Fibroblast of lung (primary cell): ENCODE measurements around the gene CA5A. TPM values are rescaled to one million over a fixed set of nuclear protein-coding genes. Genes with fewer than 3 reads are reported as not detected.

Experiments used
- DNase-seq, 2 donors: peaks; one replicate each; pipeline versions ENCODE4 v3.0.0 to v3.0.0-alpha.2; 2010; ENCODE audit warnings: low read depth in 2 of 2
- H2AFZ ChIP-seq: 2 replicates; pipeline ENCODE4 v1.5.1; 2012; ENCODE audit warnings: low read length, control low read depth, inconsistent platforms
- H3K27ac ChIP-seq: 2 replicates; pipeline ENCODE4 v1.5.1; 2011; ENCODE audit warnings: low read length, control low read depth; ENCODE audit not compliant: insufficient read depth
- H3K27me3 ChIP-seq: 2 replicates; pipeline ENCODE4 v1.5.1; 2011; ENCODE audit warnings: mild to moderate bottlenecking, low read length; ENCODE audit not compliant: control insufficient read depth, insufficient read depth
- H3K36me3 ChIP-seq: 2 replicates; pipeline ENCODE4 v1.5.1; 2011; ENCODE audit warnings: low read length; ENCODE audit not compliant: control insufficient read depth, insufficient read depth
- H3K4me1 ChIP-seq: 2 replicates; pipeline ENCODE4 v1.5.1; 2011; ENCODE audit warnings: low read length; ENCODE audit not compliant: control insufficient read depth, insufficient read depth; ENCODE audit errors: extremely low read depth
- H3K4me2 ChIP-seq: 2 replicates; pipeline ENCODE4 v1.5.1; 2011; ENCODE audit warnings: low read length, control low read depth; ENCODE audit not compliant: insufficient read depth; ENCODE audit errors: extremely low read depth
- H3K4me3 ChIP-seq, 4 experiments: fragments of 200-600 bp in 1 of 4; sonication (generic) in 1 of 4; replicated peaks in 1 of 4; 2 replicates each; pipeline ENCODE4 v1.5.1; 2011 to 2016; ENCODE audit warnings: low read length in 4 of 4, low read depth in 3 of 4, mild to moderate bottlenecking in 3 of 4, control low read depth in 2 of 4, inconsistent platforms in 1 of 4, mixed read lengths in 1 of 4; ENCODE audit not compliant: insufficient read depth in 1 of 4; ENCODE audit errors: control extremely low read depth in 1 of 4
- H3K79me2 ChIP-seq: 2 replicates; pipeline ENCODE4 v1.5.1; 2012; ENCODE audit warnings: mild to moderate bottlenecking, low read length, inconsistent platforms; ENCODE audit not compliant: control insufficient read depth, insufficient read depth
- H3K9ac ChIP-seq: 2 replicates; pipeline ENCODE4 v1.5.1; 2011; ENCODE audit warnings: mild to moderate bottlenecking, low read length, control low read depth; ENCODE audit not compliant: insufficient read depth
- H3K9me3 ChIP-seq: 2 replicates; pipeline ENCODE4 v1.5.1; 2012; ENCODE audit warnings: low read depth, low read length; ENCODE audit not compliant: control insufficient read depth, insufficient read depth
- H4K20me1 ChIP-seq: 2 replicates; pipeline ENCODE4 v1.5.1; 2011; ENCODE audit warnings: low read length; ENCODE audit not compliant: control insufficient read depth, insufficient read depth; ENCODE audit errors: extremely low read depth
- EZH2 ChIP-seq: IDR thresholded peaks from 2 replicates; pipeline ENCODE4 v1.5.1; 2012; ENCODE audit warnings: low read length, control low read depth, mild to moderate bottlenecking; ENCODE audit errors: missing control alignments
- polyA plus RNA-seq, 2 donors: library from polyadenylated mRNA; depleted of rRNA in 1 of 2; stranded (reverse) in 1 of 2; unstranded in 1 of 2; fragments of >200 nt; gene quantifications; 2 replicates each; pipeline ENCODE4 v1.2.1, GENCODE V29; 2011 to 2012; ENCODE audit warnings: missing spikeins in 1 of 2
- total RNA-seq: library from RNA; depleted of rRNA; stranded (reverse); fragments of >200 nt; gene quantifications from 2 replicates; pipeline ENCODE4 v1.2.1, GENCODE V29; 2014
- TF ChIP-seq, protein P1 (sequence below), 2 donors: IDR thresholded peaks in 1 of 2; conservative IDR thresholded peaks in 1 of 2; 1 replicate in 1 of 2; 2 replicates in 1 of 2; pipeline ENCODE4 v1.5.1; 2011 to 2012; ENCODE audit warnings: low read length in 2 of 2, control low read depth in 1 of 2, inconsistent platforms in 1 of 2, low read depth in 1 of 2, mild to moderate bottlenecking in 1 of 2

The CA5A gene
- total and polyA plus RNA-seq, 2 donors (not counting 1 experiment from before 2014, with no cell fraction given), result not detected

DNA sequence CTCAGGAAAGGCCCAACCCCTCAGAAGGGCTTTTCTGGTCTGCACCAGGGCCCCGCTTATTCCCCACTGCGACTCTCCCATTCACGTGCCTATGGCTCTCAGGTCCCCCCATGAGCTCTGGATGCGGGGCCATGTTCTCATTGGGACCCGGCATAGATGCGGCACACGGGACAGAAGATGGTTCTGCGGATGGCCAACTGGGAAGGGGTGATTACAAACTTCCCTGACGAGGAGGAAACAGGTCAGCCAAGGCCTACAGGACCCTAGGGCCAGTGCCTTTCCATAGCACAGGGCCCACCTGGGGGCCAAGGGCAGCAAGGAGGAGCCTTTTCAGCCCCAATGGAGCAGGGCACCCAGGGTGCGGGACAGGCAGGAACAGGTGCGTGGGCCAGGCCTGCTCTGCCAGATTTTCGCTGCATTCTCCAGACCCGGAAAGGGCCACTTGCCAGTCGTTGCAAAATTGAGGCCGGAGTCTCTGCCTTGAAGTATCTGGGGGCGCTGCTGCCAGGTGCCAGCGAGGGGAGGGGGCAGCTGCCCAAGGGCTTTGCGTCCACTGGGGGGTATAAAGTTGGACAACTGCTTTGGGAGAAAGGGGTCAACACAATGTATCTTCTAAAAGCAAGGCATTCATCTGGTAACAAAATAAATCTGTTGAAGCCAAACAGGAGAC, 87.5 kb downstream of the CA5A start:
- Histone ChIP-seq H3K36me3 (peaks cover 1% of the 10 kb centered on the region), H4K20me1 (no peaks in the 10 kb centered on the region), H3K9me3 (no peaks in the 10 kb centered on the region), H3K9ac (no peak overlapping the region), H3K27ac (no peak overlapping the region), H3K79me2 (no peaks in the 10 kb centered on the region), H2AFZ (no peak overlapping the region), H3K4me2 (no peak overlapping the region), H3K4me1 (peaks cover 11% of the 10 kb centered on the region), H3K27me3 (no peaks in the 10 kb centered on the region), H3K4me3 (no peak overlapping the region)
- TF ChIP-seq, protein P1, sequence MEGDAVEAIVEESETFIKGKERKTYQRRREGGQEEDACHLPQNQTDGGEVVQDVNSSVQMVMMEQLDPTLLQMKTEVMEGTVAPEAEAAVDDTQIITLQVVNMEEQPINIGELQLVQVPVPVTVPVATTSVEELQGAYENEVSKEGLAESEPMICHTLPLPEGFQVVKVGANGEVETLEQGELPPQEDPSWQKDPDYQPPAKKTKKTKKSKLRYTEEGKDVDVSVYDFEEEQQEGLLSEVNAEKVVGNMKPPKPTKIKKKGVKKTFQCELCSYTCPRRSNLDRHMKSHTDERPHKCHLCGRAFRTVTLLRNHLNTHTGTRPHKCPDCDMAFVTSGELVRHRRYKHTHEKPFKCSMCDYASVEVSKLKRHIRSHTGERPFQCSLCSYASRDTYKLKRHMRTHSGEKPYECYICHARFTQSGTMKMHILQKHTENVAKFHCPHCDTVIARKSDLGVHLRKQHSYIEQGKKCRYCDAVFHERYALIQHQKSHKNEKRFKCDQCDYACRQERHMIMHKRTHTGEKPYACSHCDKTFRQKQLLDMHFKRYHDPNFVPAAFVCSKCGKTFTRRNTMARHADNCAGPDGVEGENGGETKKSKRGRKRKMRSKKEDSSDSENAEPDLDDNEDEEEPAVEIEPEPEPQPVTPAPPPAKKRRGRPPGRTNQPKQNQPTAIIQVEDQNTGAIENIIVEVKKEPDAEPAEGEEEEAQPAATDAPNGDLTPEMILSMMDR (conservative IDR thresholded peaks at IDR 0.05 in 1 of 2, IDR thresholded peaks at IDR 0.05 in 1 of 2; ENCODE audit: low read depth in 1 of 2, low read length in 2 of 2), result no peak
- no peak for DNase-seq

DNA sequence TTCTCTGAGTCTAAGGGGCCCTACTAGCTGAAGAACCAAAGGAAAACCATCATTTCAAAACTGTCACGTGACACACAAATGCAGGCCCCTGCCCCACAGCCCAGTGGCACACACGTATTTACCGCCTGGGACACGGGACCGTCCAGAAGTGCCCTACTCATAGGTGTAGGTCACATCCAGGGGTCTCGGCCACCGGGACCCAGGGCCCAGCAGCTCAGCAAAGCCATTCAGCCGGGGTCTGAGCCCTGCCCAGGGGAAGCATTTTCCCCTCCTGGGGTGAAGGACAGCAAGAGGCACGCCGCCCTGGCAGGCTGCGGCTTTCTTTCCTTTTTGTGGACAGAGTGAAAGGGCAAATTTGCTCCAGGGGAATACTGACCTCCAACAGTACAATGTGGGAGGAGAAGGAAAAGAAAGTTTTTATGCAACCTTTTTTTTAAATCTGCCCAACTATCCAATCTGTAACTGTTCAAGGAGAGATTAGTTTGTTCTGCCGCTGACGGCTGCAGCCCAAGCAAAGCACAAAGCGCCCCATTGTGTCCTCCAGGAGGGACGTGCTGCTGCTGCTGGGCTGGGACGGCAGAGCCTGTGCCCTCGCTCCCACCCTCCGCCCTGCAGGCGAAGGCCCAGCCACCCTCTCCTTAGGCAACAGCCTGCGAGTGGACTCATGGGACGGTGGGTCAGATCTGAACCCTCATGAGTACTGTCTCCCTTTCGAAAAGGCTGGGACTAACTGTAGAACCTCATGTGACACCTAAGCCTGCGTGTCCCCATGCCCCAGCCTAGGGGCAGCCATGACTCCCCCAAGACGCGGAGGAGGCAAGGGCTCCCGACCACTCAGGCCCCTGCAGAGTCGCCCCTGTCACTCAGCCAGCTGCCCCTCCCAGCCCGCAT, 88.3 kb downstream of the CA5A start:
- Histone ChIP-seq H3K36me3 (peaks cover 4% of the 10 kb centered on the region), H3K4me1 (peaks cover 6% of the 10 kb centered on the region), H3K9ac (no peak overlapping the region), H2AFZ (no peak overlapping the region), H4K20me1 (no peaks in the 10 kb centered on the region), H3K27me3 (no peaks in the 10 kb centered on the region), H3K9me3 (no peaks in the 10 kb centered on the region), H3K79me2 (no peaks in the 10 kb centered on the region), H3K4me3 (no peak overlapping the region), H3K27ac (no peak overlapping the region), H3K4me2 (no peak overlapping the region)
- DNase-seq, result no peak
- TF ChIP-seq, protein P1 (conservative IDR thresholded peaks at IDR 0.05 in 1 of 2, IDR thresholded peaks at IDR 0.05 in 1 of 2; ENCODE audit: low read depth in 1 of 2, low read length in 2 of 2), result no peak
- TF ChIP-seq EZH2, result no peak

DNA sequence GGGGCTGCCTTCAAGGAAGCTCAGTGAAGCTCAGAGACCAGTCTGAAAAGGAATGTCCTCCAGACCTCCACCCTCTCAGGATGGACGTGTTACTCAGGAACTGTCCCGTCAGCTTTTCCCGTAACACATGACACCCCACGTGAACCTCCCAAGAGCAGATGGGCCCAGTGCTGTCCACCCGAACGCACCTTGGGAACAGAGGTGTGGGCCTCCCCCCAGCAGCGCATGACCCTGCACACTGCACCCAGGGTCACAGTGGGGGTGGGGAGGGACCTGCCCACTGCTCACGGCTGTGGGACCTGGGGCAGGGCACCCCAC, 88.9 kb downstream of the CA5A start:
- Histone ChIP-seq H3K79me2 (no peaks in the 10 kb centered on the region), H3K27me3 (no peaks in the 10 kb centered on the region), H4K20me1 (no peaks in the 10 kb centered on the region), H3K27ac (no peak overlapping the region), H3K9me3 (no peaks in the 10 kb centered on the region), H3K4me2 (no peak overlapping the region), H3K4me1 (peaks cover 2% of the 10 kb centered on the region), H3K9ac (no peak overlapping the region), H3K4me3 (no peak overlapping the region), H2AFZ (no peak overlapping the region), H3K36me3 (peaks cover 4% of the 10 kb centered on the region)
- TF ChIP-seq, protein P1 (conservative IDR thresholded peaks at IDR 0.05 in 1 of 2, IDR thresholded peaks at IDR 0.05 in 1 of 2; ENCODE audit: low read depth in 1 of 2, low read length in 2 of 2), result no peak
- no peak for TF ChIP-seq EZH2
- no peak for DNase-seq
